ENCODE measurements around the gene ACVR1B.

The ACVR1B gene

GRCh38 chr12:52020539-52021336 is 69.2 kb downstream of the ACVR1B start:
- Histone ChIP-seq H3K9me3 (ENCODE audit: control insufficient read depth, low read length) (no peaks in the 10 kb centered on the region), H3K27me3 (replicated peaks; ENCODE audit: control insufficient read depth, insufficient read depth, low read length) (no peaks in the 10 kb centered on the region), H3K4me3 (ENCODE audit: low read length) (no peak overlapping the region), H3K36me3 (ENCODE audit: control insufficient read depth, insufficient read depth, low read length, severe bottlenecking) (no peaks in the 10 kb centered on the region), H3K9ac (ENCODE audit: low read length) (no peak overlapping the region), H3K4me1 (ENCODE audit: control insufficient read depth, insufficient read depth, low read length) (peaks cover 11% of the 10 kb centered on the region)
- peak; percentile 66 for DNase-seq (ENCODE audit: low read depth)

DNA sequence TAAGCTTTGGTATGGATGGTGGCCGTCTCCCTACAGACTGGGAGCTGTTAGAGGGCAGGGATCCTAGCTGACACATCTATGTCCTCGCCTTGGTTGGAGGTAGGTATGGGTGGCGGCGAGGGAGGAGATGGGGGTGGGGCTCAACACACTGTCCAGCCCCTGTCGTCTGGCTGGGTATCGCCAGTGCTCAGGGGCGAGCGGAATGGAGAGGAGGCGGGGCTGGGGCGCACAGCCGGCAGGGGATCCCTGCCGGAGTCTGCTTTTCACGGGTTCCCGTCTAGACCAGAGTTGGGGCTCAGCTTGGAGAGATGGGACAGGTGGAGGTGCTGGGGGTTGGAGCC is 71.3 kb downstream of the ACVR1B start:
- Histone ChIP-seq H3K27me3 (replicated peaks; ENCODE audit: control insufficient read depth, insufficient read depth, low read length) (no peaks in the 10 kb centered on the region), H3K9me3 (ENCODE audit: control insufficient read depth, low read length) (no peaks in the 10 kb centered on the region)
- no peak for DNase-seq (ENCODE audit: low read depth)

DNA sequence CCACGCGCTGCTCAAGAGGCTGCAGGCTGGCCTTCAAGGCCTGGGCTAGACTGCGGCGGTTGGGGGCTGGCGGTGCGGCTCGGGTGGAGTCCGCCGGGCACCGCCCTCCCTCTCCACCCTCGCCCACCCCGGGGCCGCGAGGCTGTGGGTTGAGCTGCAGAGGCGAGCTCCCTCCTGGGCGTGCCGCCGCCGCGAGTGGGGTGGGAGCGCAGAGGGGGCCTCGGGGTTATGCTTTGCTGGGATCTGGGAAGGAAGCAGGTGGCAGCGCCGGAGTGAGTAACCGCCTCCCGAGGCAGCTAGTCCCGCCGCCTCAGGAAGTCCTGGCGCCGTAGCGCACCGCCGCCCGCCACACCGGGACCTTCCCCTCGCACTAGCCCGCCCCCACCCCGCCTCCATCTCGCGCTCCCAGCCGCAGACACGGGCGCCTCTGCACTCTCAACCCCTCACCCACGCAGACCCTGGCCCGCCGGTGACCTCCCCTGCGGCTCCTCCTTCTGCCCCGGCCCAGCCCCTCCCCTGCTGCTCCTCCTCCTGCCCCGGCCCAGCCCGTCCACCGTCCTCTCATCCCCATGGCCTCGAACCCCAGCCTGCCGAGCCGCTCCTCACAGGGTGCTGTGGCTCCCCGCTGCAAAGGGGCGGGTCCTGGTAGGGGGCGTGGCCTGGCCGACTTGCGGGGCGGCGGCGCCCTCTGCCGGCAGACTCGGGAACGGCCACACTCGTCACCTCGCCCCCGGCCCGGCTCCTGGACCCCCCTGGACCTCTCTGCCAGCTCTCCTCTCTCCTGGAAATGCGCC is 71.9 kb downstream of the ACVR1B start:
- Histone ChIP-seq H3K27me3 (replicated peaks; ENCODE audit: control insufficient read depth, insufficient read depth, low read length) (no peaks in the 10 kb centered on the region), H3K4me3 (ENCODE audit: low read length) (peak overlapping the region; percentile 54), H3K36me3 (ENCODE audit: control insufficient read depth, insufficient read depth, low read length, severe bottlenecking) (no peaks in the 10 kb centered on the region), H3K9me3 (ENCODE audit: control insufficient read depth, low read length) (no peaks in the 10 kb centered on the region), H3K4me1 (ENCODE audit: control insufficient read depth, insufficient read depth, low read length) (peaks cover 17% of the 10 kb centered on the region), H3K9ac (ENCODE audit: low read length) (peak overlapping the region; percentile 45)
- peak; percentile 92 for DNase-seq (ENCODE audit: low read depth)

More for the DNA sequence above, 71.3 kb downstream of the ACVR1B start:
- no peak overlapping the region for H3K9ac ChIP-seq (ENCODE audit: low read length)
- peaks cover 17% of the 10 kb centered on the region for H3K4me1 ChIP-seq (ENCODE audit: control insufficient read depth, insufficient read depth, low read length)
- peak overlapping the region; percentile 54 for H3K4me3 ChIP-seq (ENCODE audit: low read length)
- no peaks in the 10 kb centered on the region for H3K36me3 ChIP-seq (ENCODE audit: control insufficient read depth, insufficient read depth, low read length, severe bottlenecking)

DNA sequence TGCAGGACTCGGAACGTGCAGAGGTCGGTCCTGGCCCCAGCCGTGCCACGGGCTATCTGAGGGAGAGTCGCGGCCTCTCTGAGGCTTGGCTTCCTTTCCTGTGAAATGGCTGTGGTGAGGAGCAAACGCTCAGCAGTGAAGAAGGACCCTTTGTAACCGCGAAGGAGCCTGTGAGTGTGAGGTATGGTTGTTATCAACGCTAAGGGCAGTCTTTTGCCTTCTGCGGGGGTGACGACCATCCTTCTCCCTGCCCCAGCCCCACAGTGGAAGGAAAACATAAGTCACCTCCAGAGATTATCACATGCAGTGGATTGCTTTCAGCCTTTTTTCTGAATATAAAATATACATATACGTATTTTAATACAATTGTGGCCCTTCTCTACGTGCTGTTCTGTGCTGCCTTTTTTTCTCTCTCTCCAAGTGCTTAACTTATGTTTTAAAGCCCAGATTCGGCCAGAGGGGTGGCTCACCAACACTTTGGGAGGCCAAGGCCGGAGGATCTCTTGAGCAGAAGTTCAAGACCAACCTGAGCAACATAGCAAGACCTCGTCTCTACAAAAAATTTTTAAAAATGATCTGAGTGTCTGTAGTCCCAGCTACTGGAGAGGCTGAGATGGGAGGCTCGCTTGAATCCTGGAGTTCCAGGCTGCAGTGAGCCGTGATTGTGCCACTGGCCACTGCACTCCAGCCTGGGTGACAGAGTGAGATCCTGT is 72.6 kb downstream of the ACVR1B start:
- Histone ChIP-seq H3K9me3 (ENCODE audit: control insufficient read depth, low read length) (no peaks in the 10 kb centered on the region), H3K36me3 (ENCODE audit: control insufficient read depth, insufficient read depth, low read length, severe bottlenecking) (no peaks in the 10 kb centered on the region), H3K4me1 (ENCODE audit: control insufficient read depth, insufficient read depth, low read length) (peaks cover 17% of the 10 kb centered on the region), H3K27me3 (replicated peaks; ENCODE audit: control insufficient read depth, insufficient read depth, low read length) (no peaks in the 10 kb centered on the region), H3K9ac (ENCODE audit: low read length) (peak overlapping the region; percentile 45), H3K4me3 (ENCODE audit: low read length) (peak overlapping the region; percentile 54)
- no peak for DNase-seq (ENCODE audit: low read depth)

DNA sequence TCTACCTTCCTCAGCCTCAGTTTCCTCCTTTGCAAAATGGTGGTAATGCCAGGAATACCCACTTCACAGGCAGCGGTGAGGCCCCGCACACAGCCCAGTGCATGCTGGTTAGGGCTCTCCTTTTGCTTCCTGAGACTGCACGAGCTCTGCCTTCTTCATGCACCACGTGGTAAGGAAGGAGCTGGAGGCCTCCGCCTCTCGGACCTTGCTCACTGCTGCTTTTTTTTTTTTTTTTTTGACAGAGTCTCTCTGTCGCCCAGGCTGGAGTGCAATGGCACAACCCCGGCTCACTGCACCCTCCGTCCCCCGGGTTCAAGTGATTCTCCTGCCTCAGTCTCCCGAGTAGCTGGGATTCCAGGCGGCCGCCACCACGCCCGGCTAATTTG is 73.3 kb downstream of the ACVR1B start:
- Histone ChIP-seq H3K4me1 (ENCODE audit: control insufficient read depth, insufficient read depth, low read length) (peaks cover 17% of the 10 kb centered on the region), H3K9ac (ENCODE audit: low read length) (peak overlapping the region; percentile 45), H3K4me3 (ENCODE audit: low read length) (peak overlapping the region; percentile 54), H3K27me3 (replicated peaks; ENCODE audit: control insufficient read depth, insufficient read depth, low read length) (no peaks in the 10 kb centered on the region), H3K9me3 (ENCODE audit: control insufficient read depth, low read length) (no peaks in the 10 kb centered on the region), H3K36me3 (ENCODE audit: control insufficient read depth, insufficient read depth, low read length, severe bottlenecking) (no peaks in the 10 kb centered on the region)
- DNase-seq (ENCODE audit: low read depth) = no peak

- H3K9me3 ChIP-seq (ENCODE audit: control insufficient read depth, low read length) = no peaks in the 10 kb centered on the region
- H3K9ac ChIP-seq (ENCODE audit: low read length) = no peak overlapping the region
- no peaks in the 10 kb centered on the region for H3K36me3 ChIP-seq (ENCODE audit: control insufficient read depth, insufficient read depth, low read length, severe bottlenecking)
- DNase-seq (ENCODE audit: low read depth) = no peak
- H3K27me3 ChIP-seq (replicated peaks; ENCODE audit: control insufficient read depth, insufficient read depth, low read length) = no peaks in the 10 kb centered on the region
- no peak overlapping the region for H3K4me3 ChIP-seq (ENCODE audit: low read length)
- H3K4me1 ChIP-seq (ENCODE audit: control insufficient read depth, insufficient read depth, low read length) = peaks cover 17% of the 10 kb centered on the region
Observed at GRCh38 chr12:52026263-52026662, 74.8 kb downstream of the ACVR1B start.

- Histone ChIP-seq H3K27me3 (replicated peaks; ENCODE audit: control insufficient read depth, insufficient read depth, low read length) (no peaks in the 10 kb centered on the region), H3K9me3 (ENCODE audit: control insufficient read depth, low read length) (no peaks in the 10 kb centered on the region), H3K4me1 (ENCODE audit: control insufficient read depth, insufficient read depth, low read length) (peaks cover 21% of the 10 kb centered on the region), H3K9ac (ENCODE audit: low read length) (no peak overlapping the region), H3K36me3 (ENCODE audit: control insufficient read depth, insufficient read depth, low read length, severe bottlenecking) (no peaks in the 10 kb centered on the region), H3K4me3 (ENCODE audit: low read length) (no peak overlapping the region)
- DNase-seq (ENCODE audit: low read depth) = no peak
Observed at GRCh38 chr12:52027085-52027843, 75.8 kb downstream of the ACVR1B start.

- DNase-seq (ENCODE audit: low read depth) = peak; percentile 53
Observed at GRCh38 chr12:52029685-52030084, 78.2 kb downstream of the ACVR1B start.

GRCh38 chr12:52032446-52032803 is 80.9 kb downstream of the ACVR1B start:
- no peaks in the 10 kb centered on the region for H3K36me3 ChIP-seq (ENCODE audit: control insufficient read depth, insufficient read depth, low read length, severe bottlenecking)
- peak overlapping the region; percentile 66 for H3K4me3 ChIP-seq (ENCODE audit: low read length)
- no peaks in the 10 kb centered on the region for H3K9me3 ChIP-seq (ENCODE audit: control insufficient read depth, low read length)
- peak overlapping the region; percentile 13 for H3K9ac ChIP-seq (ENCODE audit: low read length)
- peaks cover 17% of the 10 kb centered on the region for H3K4me1 ChIP-seq (ENCODE audit: control insufficient read depth, insufficient read depth, low read length)
- no peaks in the 10 kb centered on the region for H3K27me3 ChIP-seq (replicated peaks; ENCODE audit: control insufficient read depth, insufficient read depth, low read length)
- DNase-seq (ENCODE audit: low read depth) = peak; percentile 82

More at GRCh38 chr12:52029685-52030084, 78.2 kb downstream of the ACVR1B start:
- no peaks in the 10 kb centered on the region for H3K36me3 ChIP-seq (ENCODE audit: control insufficient read depth, insufficient read depth, low read length, severe bottlenecking)
- H3K4me1 ChIP-seq (ENCODE audit: control insufficient read depth, insufficient read depth, low read length) = peaks cover 27% of the 10 kb centered on the region
- H3K9me3 ChIP-seq (ENCODE audit: control insufficient read depth, low read length) = no peaks in the 10 kb centered on the region
- no peak overlapping the region for H3K4me3 ChIP-seq (ENCODE audit: low read length)
- H3K9ac ChIP-seq (ENCODE audit: low read length) = no peak overlapping the region
- no peaks in the 10 kb centered on the region for H3K27me3 ChIP-seq (replicated peaks; ENCODE audit: control insufficient read depth, insufficient read depth, low read length)

GRCh38 chr12:52032804-52033445 is 81.4 kb downstream of the ACVR1B start:
- no peaks in the 10 kb centered on the region for H3K36me3 ChIP-seq (ENCODE audit: control insufficient read depth, insufficient read depth, low read length, severe bottlenecking)
- no peaks in the 10 kb centered on the region for H3K9me3 ChIP-seq (ENCODE audit: control insufficient read depth, low read length)
- H3K4me1 ChIP-seq (ENCODE audit: control insufficient read depth, insufficient read depth, low read length) = peaks cover 17% of the 10 kb centered on the region
- no peaks in the 10 kb centered on the region for H3K27me3 ChIP-seq (replicated peaks; ENCODE audit: control insufficient read depth, insufficient read depth, low read length)
- peak overlapping the region; percentile 76 for H3K4me3 ChIP-seq (ENCODE audit: low read length)
- peak; percentile 99 for DNase-seq (ENCODE audit: low read depth)
- peak overlapping the region; percentile 81 for H3K9ac ChIP-seq (ENCODE audit: low read length)

Data from adipocyte (in vitro differentiated cells).